K562 (cell line): ENCODE data around the gene ACBD6. TPM values are rescaled to one million over a fixed set of nuclear protein-coding genes. Genes with fewer than 3 reads are reported as not detected.

Experiments used
- ASH1L ChIP-seq: fragments of 450-650 bp; IDR thresholded peaks from 2 replicates; pipeline ENCODE4 v1.6.1; 2018; ENCODE audit warnings: borderline replicate concordance, mild to moderate bottlenecking, low read depth; ENCODE audit not compliant: partially characterized antibody
- ATF2 ChIP-seq: sonication (generic); formaldehyde crosslinking; IDR thresholded peaks from 2 replicates; pipeline ENCODE4 v1.8.1; 2022; ENCODE audit warnings: missing genetic modification reagents
- CTBP1 ChIP-seq: fragments of 450-650 bp; IDR thresholded peaks from 2 replicates; pipeline ENCODE4 v1.6.1; 2016; ENCODE audit warnings: borderline replicate concordance
- DPF2 ChIP-seq: fragments of 450-650 bp; IDR thresholded peaks from 2 replicates; pipeline ENCODE4 v1.6.1; 2016
- ELF2 ChIP-seq: fragments of 250-450 bp; sonication (Bioruptor Pico); IDR thresholded peaks from 2 replicates; pipeline ENCODE4 v1.5.0; 2021; ENCODE audit warnings: mild to moderate bottlenecking
- ESRRA ChIP-seq: fragments of 450-650 bp; IDR thresholded peaks from 2 replicates; pipeline ENCODE4 v1.6.1; 2014; ENCODE audit warnings: low read depth, mild to moderate bottlenecking, moderate library complexity, borderline replicate concordance
- EZH2 ChIP-seq: IDR thresholded peaks from 2 replicates; pipeline ENCODE4 v1.6.1; 2012; ENCODE audit warnings: low read depth, mild to moderate bottlenecking, inconsistent platforms, low read length, borderline replicate concordance
- FIP1L1 ChIP-seq: fragments of 200-400 bp; formaldehyde crosslinking; IDR thresholded peaks from 2 replicates; pipeline ENCODE4 v1.6.1; 2018; ENCODE audit warnings: mild to moderate bottlenecking, low read depth, low read length; ENCODE audit not compliant: poor library complexity, severe bottlenecking
- HDGF ChIP-seq: fragments of 450-650 bp; IDR thresholded peaks from 2 replicates; pipeline ENCODE4 v1.6.1; 2016
- JUN ChIP-seq, 2 experiments: sonication (generic) in 1 of 2; formaldehyde crosslinking in 1 of 2; IDR thresholded peaks; 2 replicates each; pipeline versions ENCODE4 v1.6.1 to v1.8.0; 2012 to 2022; ENCODE audit warnings: borderline replicate concordance in 2 of 2, mild to moderate bottlenecking in 2 of 2, improper control_type of control experiment in 1 of 2, low read depth in 1 of 2, low read length in 1 of 2, missing genetic modification reagents in 1 of 2
- MCM3 ChIP-seq: fragments of 450-650 bp; IDR thresholded peaks from 2 replicates; pipeline ENCODE4 v1.6.1; 2016
- MYNN ChIP-seq, 2 experiments: sonication (generic); formaldehyde crosslinking in 1 of 2; IDR thresholded peaks; 2 replicates each; pipeline versions ENCODE4 v1.5.0 to v1.6.1; 2016 to 2020; ENCODE audit warnings: antibody characterized with exemption in 1 of 2, missing genetic modification reagents in 1 of 2
- NCOR1 ChIP-seq: fragments of 450-650 bp; IDR thresholded peaks from 2 replicates; pipeline ENCODE4 v1.6.1; 2016; ENCODE audit warnings: mild to moderate bottlenecking, moderate library complexity
- POLR3A ChIP-seq: IDR thresholded peaks from 2 replicates; pipeline ENCODE4 v1.6.1; 2011; ENCODE audit warnings: borderline replicate concordance, mild to moderate bottlenecking, moderate library complexity; ENCODE audit not compliant: insufficient read length, insufficient read depth; ENCODE audit errors: extremely low read depth
- PRPF4 ChIP-seq: fragments of 200-400 bp; formaldehyde crosslinking; IDR thresholded peaks from one replicate; pipeline ENCODE4 v1.6.1; 2017; ENCODE audit warnings: low read length, low read depth, mild to moderate bottlenecking; ENCODE audit not compliant: insufficient read depth, poor library complexity, severe bottlenecking
- RAD51 ChIP-seq: fragments of 450-650 bp; IDR thresholded peaks from 2 replicates; pipeline ENCODE4 v1.7.1; 2016; ENCODE audit warnings: low read depth, mild to moderate bottlenecking, borderline replicate concordance
- SLC30A9 ChIP-seq: fragments of 250-450 bp; sonication (Bioruptor Pico); IDR thresholded peaks from 2 replicates; pipeline ENCODE4 v1.8.0; 2022; ENCODE audit warnings: mild to moderate bottlenecking, moderate library complexity
- SRSF1 ChIP-seq: fragments of 200-400 bp; formaldehyde crosslinking; IDR thresholded peaks from 2 replicates; pipeline ENCODE4 v1.6.1; 2017; ENCODE audit warnings: mild to moderate bottlenecking, low read depth, low read length, moderate library complexity
- ZNF224 ChIP-seq: sonication (generic); formaldehyde crosslinking; IDR thresholded peaks from 2 replicates; pipeline ENCODE4 v1.8.0; 2022; ENCODE audit warnings: mild to moderate bottlenecking, missing genetic modification reagents
- ZNF395 ChIP-seq: fragments of 200-800 bp; sonication (Bioruptor generic); IDR thresholded peaks from 2 replicates; pipeline ENCODE4 v1.6.1; 2017; ENCODE audit warnings: missing genetic modification characterization, missing compliant biosample characterization
- ZNF707 ChIP-seq: fragments of 250-450 bp; sonication (Bioruptor Pico); conservative IDR thresholded peaks from 2 replicates; pipeline ENCODE4 v1.8.0; 2022; ENCODE audit warnings: inconsistent platforms, mild to moderate bottlenecking, moderate library complexity
- polyA plus RNA-seq, 8 experiments: library from polyadenylated mRNA; depleted of rRNA in 4 of 8; stranded (reverse) in 5 of 8; unstranded in 3 of 8; fragments of >200 nt; fragmentation: Nextera tagmentation in 2 of 8; fragmentation: Illumina TruSeq in 1 of 8; extraction: Ambion mirVana in 2 of 8; extraction: Trizol in 1 of 8; gene quantifications; 2 replicates each; pipeline versions ENCODE4 v1.2.1 to v1.2.3, GENCODE V29; 2011 to 2014; ENCODE audit warnings: inconsistent platforms in 1 of 8, missing spikeins in 1 of 8
- total RNA-seq, 7 experiments: library from RNA; depleted of rRNA in 6 of 7; stranded (reverse); fragments of >200 nt in 6 of 7; fragmentation: Illumina TruSeq in 2 of 7; extraction: Trizol in 2 of 7; gene quantifications; 2 replicates each; pipeline versions ENCODE4 v1.2.1 to v1.2.3, GENCODE V29; 2011 to 2021; ENCODE audit warnings: low replicate concordance in 1 of 7
- TF ChIP-seq, protein P1 (sequence below), 2 experiments: IDR thresholded peaks; 2 replicates each; pipeline ENCODE4 v1.6.1; 2011; ENCODE audit warnings: borderline replicate concordance in 1 of 2, control low read depth in 1 of 2, low read depth in 1 of 2, low read length in 1 of 2, mild to moderate bottlenecking in 1 of 2, mixed read lengths in 1 of 2, moderate library complexity in 1 of 2; ENCODE audit not compliant: insufficient read depth in 1 of 2, insufficient read length in 1 of 2, poor library complexity in 1 of 2, severe bottlenecking in 1 of 2; ENCODE audit errors: extremely low read depth in 1 of 2
- TF ChIP-seq, protein P2 (sequence below): fragments of 250-450 bp; sonication (Bioruptor Pico); IDR thresholded peaks from 2 replicates; pipeline ENCODE4 v1.4.0; 2020; ENCODE audit warnings: mild to moderate bottlenecking

The ACBD6 gene
- total and polyA plus RNA-seq, 9 of the 15 experiments (the other 6 are each of a cell fraction or from before 2014, with no cell fraction given) = 16.9 to 107 (median 77.7) TPM

DNA sequence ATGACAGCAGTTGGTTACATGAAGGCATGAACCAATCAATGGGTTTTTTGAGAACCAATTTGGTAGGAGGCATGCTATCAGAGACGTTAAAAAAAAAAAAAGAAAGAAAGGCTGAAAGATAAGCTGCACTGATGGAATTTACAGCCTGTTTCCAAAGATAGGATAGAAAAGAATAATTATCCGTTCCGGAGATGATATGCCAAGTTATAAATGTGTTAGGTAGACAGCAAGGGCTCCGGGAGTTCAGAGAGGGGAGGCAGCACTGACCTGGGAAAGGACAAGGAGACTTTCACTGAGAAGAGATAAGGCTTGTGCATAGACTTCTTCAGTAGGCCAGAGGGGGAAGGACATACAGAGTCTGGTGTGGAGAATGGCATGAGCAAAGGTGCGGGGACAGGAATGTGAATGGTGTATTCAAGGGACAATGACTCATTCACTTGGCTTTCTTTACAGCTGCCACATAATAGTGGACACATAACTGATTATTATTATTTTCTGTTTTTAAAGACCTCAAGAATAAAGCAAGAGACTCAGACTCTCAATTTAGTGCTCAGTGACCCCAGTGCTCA lies 24.8 kb upstream of the ACBD6 start (continued):
- no peak for TF ChIP-seq ZNF395
- no peak for TF ChIP-seq POLR3A
- TF ChIP-seq PRPF4 = no peak
- 0 out of 2 replicates have a peak, but pooled peaks have one; percentile 35 for TF ChIP-seq CTBP1
- no peak for TF ChIP-seq ZNF224 (CRISPR knock-in tag)
- TF ChIP-seq ASH1L = no peak
- peak; percentile 22; the same call in 1 of the 2 replicates for TF ChIP-seq RAD51
- TF ChIP-seq MYNN (IDR thresholded peaks at IDR 0.05) = peak; percentile 61; the same call in 1 of the 2 replicates
- no peak for TF ChIP-seq MYNN (CRISPR knock-in tag; IDR thresholded peaks at IDR 0.05)
- no peak for TF ChIP-seq ZNF707
- TF ChIP-seq SLC30A9 (CRISPR knock-in tag) = no peak
- peak; percentile 85 for TF ChIP-seq JUN (IDR thresholded peaks at IDR 0.05; ENCODE audit: borderline replicate concordance, low read depth, low read length)
- TF ChIP-seq JUN (CRISPR knock-in tag; IDR thresholded peaks at IDR 0.05; ENCODE audit: borderline replicate concordance) = no peak
- TF ChIP-seq, protein P1, sequence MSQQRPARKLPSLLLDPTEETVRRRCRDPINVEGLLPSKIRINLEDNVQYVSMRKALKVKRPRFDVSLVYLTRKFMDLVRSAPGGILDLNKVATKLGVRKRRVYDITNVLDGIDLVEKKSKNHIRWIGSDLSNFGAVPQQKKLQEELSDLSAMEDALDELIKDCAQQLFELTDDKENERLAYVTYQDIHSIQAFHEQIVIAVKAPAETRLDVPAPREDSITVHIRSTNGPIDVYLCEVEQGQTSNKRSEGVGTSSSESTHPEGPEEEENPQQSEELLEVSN (IDR thresholded peaks at IDR 0.05; ENCODE audit: borderline replicate concordance in 1 of 2, extremely low read depth in 1 of 2, insufficient read depth in 1 of 2, insufficient read length in 1 of 2, low read depth in 1 of 2, low read length in 1 of 2, poor library complexity in 1 of 2, severe bottlenecking in 1 of 2) = no peak
- no peak for TF ChIP-seq ELF2
- TF ChIP-seq HDGF = no peak
- peak; percentile 88 for TF ChIP-seq DPF2
- TF ChIP-seq SRSF1 = no peak
- TF ChIP-seq ESRRA = peak; percentile 76
- TF ChIP-seq ATF2 (CRISPR knock-in tag) = no peak
- TF ChIP-seq NCOR1 = peak; percentile 25; the same call in 1 of the 2 replicates
- TF ChIP-seq FIP1L1 = no peak
- no peak for TF ChIP-seq EZH2
- TF ChIP-seq, protein P2, sequence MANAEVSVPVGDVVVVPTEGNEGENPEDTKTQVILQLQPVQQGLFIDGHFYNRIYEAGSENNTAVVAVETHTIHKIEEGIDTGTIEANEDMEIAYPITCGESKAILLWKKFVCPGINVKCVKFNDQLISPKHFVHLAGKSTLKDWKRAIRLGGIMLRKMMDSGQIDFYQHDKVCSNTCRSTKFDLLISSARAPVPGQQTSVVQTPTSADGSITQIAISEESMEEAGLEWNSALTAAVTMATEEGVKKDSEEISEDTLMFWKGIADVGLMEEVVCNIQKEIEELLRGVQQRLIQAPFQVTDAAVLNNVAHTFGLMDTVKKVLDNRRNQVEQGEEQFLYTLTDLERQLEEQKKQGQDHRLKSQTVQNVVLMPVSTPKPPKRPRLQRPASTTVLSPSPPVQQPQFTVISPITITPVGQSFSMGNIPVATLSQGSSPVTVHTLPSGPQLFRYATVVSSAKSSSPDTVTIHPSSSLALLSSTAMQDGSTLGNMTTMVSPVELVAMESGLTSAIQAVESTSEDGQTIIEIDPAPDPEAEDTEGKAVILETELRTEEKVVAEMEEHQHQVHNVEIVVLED (CRISPR knock-in tag) = no peak
- no peak for TF ChIP-seq MCM3
